HG03025 (cell line): Measurements from ENCODE around the gene ENOX1.
"Not testable (repeated sequence)": the region's sequence is repeated elsewhere in the genome, so short reads cannot be mapped to it uniquely, and the experiment has no call there.

ENCODE experiments used
- ATAC-seq: cut with Tn5 transposase; IDR thresholded peaks from one replicate; pipeline ENCODE4 v1.9.1; 2021; ENCODE audit warnings: mild to moderate bottlenecking, moderate library complexity; ENCODE audit not compliant: unreplicated experiment, low FRiP score

The ENOX1 gene

DNA sequence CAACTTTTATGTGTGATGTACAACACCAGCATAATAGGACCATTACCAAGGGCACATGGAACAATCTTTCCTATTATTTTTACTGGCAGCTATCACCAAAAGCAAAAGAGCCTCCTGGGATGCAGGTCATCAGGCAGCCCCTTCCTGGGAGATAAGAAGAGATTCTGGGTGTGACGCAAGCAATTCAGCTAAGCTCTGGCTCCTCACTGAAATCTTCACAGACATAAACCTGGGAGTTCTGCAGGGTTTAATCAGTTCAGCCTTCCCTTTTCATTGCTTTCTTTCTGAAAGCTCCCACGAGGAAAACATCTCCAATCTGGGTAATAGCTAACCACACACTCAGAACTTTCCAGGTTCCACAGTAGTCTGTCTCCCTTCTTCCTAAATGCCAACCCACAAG lies 341.1 kb downstream of the ENOX1 start:
- ATAC-seq: no peak

DNA sequence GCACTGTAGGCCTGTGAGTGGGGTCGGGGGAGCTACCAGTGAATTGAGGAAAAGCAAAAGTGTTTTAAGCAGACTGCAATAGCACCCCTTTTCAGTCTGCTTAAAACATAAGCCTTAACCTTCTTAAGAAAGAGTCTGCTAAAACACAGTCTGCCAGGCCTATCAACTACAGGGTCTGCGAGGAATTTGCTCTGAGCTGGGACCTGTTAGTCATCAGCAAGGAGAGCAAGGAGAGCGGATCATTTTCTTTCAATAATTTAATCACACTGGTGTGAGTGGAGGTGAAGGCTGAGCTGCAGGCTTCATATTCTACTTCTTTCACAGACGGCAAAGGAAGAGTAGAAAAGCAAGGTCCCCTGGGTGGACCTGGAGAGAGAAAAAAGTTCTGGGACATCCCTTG lies 342.7 kb downstream of the ENOX1 start:
- ATAC-seq: no peak

DNA sequence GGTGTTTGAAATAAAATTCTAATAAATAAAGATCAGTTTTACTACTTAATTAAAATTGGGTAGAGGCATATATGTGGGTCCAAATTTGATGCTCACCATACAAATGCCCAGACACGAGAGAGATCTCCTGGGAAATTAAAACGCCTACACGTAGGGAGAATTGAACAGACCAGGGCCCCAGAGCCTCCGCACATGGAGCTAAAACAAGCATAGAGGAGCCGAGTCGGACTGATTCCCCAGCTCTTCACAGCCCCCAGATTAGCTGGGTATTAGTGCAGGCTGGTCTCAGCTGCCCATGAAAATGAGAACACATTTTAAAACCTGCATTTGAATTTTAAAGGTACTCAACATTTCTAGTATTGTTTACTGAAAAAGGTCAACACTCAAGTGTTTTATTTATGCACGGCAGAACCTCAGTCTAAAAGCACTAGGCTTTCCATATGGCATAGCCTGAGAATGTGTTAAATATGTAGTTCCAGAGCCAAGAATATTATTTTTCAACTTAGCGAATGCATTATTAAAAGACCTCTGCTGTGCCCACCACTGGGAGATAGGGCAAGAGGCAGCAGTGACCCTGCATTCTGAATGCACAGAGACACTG lies 344.8 kb downstream of the ENOX1 start:
- ATAC-seq: no peak

DNA sequence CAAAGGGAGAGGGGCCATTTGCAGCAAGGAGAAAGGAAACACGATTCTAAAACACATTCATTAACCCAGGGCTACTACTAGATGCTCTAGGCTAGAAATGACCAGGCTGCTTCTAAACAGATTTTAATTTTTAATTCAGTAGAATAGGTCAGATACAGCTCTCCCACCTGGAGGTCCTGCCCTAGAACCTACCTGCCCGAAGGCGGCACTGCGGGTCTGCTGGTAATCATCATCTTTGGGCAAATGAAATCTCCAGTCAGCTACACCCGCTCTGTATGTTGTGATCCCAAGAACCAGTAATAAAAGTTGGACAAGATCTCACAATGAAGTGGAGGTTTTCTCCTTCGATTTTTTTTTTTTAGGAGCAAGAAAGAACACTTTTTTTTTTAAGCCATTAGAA lies 345.3 kb downstream of the ENOX1 start:
- no peak for ATAC-seq

DNA sequence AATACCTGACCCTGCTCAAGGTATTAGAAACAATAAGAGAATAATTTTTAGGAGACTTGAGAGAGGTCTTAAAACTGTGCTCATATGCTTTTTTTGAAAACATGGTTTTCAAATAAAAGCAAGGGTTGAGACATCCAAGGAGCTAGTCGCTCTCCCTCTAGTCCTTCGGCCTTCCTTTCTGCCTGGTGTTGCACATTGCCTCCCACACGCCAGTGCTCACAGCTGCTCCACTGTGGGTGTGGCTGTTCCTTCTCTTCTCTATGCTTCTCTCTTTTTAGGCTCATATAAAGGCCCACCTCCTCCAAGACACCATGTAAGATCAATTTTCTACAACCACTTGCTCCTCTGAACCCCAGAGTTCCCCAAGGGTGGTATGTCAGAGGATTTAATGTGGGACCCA lies 352.6 kb downstream of the ENOX1 start:
- ATAC-seq: no peak

DNA sequence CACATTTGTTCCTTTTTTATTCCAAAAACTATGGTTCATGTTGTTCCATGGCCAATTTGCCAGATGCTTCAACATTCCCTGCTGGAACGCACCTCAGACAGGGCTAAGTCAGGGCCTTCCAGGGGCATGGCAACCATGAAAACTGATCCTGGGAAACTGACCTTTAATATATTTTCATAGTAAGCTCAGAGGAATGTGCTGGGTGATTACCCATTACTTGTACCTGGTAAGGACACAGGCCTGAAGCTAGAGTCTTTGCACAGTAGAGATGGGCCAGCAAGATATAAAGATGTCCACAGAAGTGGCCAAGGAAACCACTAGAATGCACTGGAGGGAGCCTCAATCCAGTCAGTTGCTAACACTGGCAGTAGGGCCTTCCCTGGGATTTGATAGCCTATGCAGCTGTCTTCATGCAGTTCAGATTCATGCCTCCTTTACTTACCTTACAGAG lies 353.1 kb downstream of the ENOX1 start:
- no peak for ATAC-seq

DNA sequence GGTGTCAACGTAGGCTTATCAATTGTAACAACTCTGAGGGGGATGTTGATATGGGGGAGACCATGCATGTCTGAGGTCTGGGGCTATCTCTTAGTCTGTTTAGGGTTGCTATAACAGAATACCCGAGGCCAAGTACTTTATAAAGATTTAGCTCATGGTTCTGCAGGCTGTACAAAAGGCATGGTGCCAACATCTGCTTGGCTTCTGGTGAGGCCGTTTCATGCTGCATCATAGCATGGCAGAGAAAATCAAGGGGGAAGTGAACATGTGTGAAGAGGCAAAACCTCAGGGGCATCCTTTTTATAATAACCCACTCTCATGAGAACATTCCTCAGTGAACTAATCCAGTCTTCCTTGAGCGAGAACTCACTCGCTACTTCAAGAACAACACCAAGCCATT lies 353.8 kb downstream of the ENOX1 start:
- no peak for ATAC-seq

DNA sequence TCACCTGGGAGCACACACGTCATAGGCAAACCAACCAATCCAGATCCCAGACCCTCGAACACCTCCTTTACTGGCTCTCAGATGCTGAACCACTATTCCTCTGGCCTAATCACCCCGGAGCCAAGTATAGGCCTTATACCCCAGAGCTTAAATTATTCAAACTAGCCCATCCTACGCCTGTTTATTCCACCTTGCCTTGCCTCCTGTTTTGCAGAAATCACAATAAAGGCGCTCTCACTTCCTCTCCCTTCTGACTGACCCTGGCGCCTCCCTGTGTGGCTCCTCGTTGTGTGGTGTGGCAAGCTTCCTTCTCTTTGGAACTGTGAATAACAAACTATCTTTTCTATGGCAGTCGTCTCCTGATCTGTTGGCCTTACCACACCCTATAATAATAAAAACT lies 354.9 kb downstream of the ENOX1 start:
- ATAC-seq: no peak

DNA sequence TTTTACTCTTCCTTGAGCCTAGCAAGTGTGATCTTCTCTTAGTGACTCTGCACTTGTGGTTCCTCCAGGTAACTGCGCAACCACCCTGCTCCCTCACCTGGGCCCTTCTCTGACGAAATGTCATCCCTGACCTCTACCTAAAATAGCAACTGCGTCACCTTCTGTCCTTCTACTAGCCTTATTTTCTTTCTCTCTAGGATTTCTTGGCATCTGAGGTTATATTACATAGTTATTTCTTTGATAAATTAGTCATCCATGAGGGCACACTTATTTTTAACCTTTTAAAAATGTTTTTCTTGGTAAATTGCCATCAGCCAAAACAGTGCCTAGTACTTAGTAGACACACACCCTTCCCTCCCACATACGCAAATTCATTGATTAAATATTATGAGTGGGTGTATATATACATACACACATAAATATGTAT lies 355.5 kb downstream of the ENOX1 start:
- ATAC-seq: no peak

DNA sequence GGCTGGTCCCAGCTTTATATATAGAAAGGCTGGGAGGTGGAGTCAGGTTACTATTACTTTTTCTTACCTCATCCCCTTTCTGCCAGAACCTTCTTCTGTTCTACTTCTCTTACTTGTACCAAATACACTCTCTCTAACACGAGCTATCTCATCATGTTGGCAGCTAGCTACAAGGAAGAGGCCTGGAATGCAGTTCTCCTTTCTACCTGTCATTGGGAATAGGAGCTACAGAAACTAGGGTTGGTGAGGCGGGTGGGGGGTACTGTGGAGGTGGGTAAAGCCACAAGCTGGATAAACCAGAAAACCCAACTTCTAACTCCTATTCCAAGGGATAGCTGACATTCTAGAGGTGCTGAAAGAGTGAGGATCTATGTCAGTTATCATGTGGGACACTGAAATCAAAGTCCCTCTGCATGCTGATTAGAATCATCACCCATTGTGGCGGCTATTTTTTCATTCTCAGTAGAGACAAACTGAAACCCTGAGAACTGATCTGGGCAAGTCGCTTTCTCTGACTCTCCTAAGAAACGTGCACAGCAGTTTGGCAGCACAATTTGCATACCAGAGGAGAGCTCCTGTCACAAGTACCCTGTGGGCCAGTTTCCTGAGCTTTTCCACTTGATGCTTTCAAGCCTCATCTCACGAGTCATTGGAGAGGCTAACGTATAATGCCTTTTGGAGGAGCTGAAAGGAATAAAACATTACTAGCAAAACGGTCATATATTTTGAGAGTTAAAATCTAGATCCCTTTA lies 358.1 kb downstream of the ENOX1 start:
- no peak for ATAC-seq

DNA sequence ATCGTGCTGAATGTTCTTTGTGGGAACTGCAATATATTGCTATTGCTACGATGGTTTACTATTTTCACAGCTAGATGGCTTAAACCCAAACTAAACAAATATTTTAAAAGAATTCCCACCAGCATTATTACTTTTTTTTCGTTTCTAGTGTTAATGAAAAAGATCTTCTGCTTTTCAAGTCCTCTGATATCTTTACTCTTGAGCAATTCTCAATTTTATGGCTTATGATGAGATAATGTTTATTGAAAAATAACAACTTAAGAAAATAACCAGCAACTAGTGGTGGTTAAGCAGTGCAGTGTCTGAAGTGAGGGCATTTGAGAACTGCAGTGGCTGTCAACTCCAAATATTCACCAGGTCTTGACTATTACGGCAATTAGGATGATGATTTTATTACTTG lies 360.4 kb downstream of the ENOX1 start:
- no peak for ATAC-seq

DNA sequence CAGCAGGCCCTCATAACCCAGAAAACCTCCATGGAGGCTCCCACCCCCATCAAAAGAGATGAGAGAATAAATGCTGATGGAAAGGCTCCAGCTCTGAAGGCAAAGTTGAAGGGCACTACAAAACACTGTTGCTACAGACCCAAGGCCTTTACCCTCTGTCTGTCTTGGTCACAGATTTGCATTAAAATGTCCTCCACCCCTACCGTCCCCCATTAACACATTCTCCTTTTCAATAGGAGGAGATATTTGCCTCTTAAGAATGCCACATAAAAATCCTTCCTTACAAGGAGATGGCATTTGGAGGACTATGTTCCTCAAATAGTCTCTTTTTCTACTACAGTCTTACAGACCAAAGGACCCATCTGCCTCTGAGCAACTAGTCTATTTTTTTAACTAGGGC lies 361.5 kb downstream of the ENOX1 start:
- no peak for ATAC-seq

DNA sequence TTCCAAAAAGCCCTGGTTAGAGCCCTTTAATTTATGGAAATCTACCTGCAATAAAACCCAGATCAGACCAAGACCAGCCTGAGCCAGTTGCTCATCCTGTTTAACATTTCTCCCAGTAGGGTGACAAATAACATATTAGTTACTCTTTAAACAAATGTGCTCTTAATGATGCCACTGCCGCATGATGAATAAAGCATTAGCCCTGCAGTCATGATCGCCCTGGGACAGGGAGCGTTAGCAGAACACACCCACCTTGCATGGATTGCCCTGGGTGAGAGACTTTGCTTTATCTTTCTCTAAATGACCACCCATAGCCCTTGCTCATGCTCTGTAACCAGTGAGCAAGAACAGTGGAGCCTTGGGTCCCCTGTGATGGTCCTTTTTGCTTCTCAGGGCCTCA lies 362.4 kb downstream of the ENOX1 start:
- ATAC-seq: no peak

DNA sequence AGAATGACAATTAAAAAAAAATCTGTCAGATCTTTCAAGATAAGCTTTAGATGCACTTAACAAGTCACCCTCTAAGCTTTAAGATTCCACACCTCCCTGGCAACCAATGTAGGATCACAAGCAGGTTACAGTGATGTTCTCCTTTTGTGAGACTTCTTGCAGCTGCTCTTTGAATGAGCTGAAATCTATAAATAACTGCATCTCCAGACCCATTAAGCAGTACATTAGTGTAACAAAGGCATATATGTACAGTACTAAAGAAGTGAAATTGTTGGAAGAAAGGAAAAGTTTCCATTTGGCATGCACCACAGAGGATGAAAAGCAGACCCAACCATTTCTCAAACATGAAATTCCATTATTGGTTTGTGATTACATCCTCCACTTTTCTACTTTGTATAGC lies 364.7 kb downstream of the ENOX1 start:
- no peak for ATAC-seq

DNA sequence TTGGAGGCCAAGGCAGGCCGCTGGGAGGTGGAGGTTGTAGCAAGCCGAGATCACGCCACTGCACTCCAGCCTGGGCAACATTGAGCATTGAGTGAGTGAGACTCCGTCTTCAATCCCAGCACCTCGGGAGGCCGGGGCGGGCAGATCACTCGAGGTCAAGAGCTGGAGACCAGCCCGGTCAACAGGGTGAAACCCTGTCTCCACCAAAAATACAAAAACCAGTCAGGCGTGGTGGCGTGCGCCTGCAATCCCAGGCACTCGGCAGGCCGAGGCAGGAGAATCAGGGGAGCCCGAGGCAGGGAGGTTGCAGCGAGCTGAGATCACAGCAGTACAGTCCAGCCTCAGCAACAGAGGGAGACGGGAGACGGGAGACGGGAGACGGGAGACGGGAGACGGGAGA lies 369.9 kb downstream of the ENOX1 start:
- ATAC-seq: not testable (repeated sequence)

DNA sequence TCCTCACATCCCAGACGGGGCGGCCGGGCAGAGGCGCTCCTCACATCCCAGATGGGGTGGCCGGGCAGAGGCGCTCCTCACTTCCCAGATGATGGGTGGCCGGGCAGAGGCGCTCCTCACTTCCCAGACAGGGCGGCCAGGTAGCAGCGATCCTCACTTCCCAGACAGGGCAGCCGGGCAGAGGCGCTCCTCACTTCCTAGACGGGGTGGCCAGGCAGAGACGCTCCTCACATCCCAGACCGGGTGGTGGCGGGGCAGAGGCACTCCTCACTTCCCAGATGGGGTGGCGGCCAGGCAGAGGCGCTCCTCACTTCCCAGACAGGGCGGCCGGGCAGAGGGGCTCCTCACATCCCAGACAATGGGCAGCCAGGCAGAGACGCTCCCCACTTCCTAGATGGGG lies 370.4 kb downstream of the ENOX1 start:
- not testable (repeated sequence) for ATAC-seq

DNA sequence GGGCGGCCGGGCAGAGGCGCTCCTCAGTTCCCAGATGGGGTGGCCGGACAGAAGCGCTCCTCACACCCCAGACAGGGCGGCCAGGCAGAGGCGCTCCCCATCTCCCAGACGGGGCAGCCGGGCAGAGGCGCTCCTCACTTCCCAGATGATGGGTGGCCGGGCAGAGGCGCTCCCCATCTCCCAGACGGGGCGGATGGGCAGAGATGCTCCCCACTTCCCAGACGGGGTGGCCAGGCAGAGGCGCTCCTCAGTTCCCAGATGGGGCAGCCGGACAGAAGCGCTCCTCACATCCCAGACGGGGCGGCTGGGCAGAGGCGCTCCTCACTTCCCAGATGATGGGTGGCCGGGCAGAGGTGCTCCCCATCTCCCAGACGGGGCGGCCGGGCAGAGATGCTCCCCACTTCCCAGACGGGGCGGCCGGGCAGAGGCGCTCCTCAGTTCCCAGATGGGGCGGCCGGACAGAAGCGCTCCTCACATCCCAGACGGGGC lies 370.8 kb downstream of the ENOX1 start:
- ATAC-seq: not testable (repeated sequence)

DNA sequence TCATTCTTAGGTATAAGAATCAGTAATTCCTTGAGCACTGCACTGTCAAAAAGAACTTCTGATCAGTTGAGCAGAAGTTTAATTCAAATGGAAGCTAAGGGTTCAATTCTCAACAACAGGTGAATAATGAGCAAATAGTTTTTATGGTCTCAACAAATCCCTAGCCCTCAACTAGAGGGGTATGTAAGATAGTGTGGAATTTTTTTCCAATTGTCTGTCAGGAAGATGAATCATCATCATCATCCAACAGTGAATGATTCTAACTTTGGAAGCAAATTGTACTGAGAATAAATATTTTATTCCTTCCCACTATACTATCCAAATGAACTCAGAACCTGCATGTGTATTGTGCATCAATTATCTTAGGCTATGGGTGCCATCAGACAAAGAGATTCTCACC lies 372.7 kb downstream of the ENOX1 start:
- ATAC-seq: no peak

DNA sequence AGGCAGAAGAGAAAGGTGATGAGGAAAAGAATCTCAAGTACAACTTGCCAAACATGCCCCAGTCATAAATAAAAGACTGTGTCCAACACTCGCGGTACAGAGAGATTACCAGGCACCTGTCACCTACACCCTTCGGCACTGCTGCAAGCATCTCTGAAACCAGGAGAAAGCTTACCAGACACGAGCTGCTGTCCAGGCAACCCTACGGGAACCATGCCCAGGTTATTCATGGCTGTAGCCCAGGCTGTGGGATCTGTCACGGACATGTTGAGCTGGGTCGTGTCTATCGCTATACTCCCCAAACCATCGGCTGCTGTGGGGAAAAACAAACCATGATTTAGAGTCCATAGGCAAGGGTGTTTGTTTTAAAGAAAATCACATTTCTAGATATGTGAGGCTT lies 375.0 kb downstream of the ENOX1 start:
- ATAC-seq: no peak

DNA sequence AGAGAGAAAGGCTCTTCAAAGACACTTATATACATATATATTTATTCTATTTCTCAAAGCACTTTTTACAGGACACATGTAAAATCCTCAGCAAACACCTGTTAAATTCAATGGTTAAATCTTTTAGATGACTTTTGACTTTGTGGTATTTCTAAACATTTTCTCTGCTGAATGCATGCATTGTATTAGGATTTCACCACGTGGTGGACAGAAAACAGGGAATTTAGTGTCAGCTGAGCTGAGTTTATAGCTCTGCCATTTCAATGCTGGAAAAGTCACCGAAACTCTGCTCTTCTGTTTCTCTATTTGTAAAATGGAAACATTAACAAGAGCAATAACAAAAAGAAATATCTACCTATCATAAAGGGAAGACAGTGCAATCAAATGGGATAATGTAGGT lies 375.6 kb downstream of the ENOX1 start:
- ATAC-seq: no peak

DNA sequence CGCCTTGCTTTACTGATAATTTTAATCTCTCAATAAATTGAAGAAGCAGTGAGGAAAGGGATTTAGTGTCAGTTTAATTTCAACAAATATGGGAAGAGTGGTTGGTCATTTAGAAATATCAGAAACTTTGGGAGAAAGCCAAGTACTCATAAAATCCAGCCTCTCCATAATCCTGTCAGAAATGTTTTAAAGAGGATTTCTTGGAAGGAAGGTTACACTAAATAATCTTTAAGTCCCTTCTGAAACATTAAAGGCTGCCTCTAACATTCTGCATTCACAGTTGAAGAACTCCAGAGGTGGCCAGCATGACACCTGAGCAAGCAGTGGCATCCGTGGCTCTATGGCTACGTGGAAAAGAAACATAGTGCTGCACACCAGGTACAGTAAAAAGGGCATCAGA lies 378.5 kb downstream of the ENOX1 start:
- no peak for ATAC-seq

DNA sequence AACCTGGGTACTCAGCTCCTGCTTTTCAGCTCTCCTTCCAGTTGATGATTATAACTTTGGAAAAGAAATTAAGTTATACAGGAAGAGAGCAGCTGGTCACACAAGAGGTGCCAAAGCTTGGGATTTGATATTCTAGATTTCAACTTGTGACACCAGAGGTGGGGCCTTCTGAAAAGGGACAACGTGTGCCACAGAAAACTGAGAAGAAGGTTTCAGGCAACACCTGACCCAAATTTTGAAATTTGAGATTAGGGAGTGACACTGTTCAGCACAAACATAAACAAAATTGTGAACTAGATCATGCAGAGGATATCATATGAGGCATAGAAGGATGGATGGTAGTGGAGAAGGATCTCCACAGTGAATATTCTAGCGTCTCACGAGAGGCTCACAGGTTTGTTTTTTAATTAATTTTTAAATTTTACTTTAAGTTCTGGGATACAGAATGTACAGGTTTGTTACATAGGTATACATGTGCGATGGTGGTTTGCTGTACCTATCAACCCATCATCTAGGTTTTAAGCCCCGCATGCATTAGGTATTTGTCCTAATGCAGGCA lies 379.7 kb downstream of the ENOX1 start:
- no peak for ATAC-seq
